HG02885 (cell line): ENCODE results near the gene TAF11L10.
"Not testable (repeated sequence)": the region's sequence is repeated elsewhere in the genome, so short reads cannot be mapped to it uniquely, and the experiment has no call there.

ENCODE experiments used
- ATAC-seq: cut with Tn5 transposase; IDR thresholded peaks from one replicate; pipeline ENCODE4 v1.9.1; 2021; ENCODE audit warnings: mild to moderate bottlenecking; ENCODE audit not compliant: unreplicated experiment, poor library complexity

TAF11L10 gene

DNA sequence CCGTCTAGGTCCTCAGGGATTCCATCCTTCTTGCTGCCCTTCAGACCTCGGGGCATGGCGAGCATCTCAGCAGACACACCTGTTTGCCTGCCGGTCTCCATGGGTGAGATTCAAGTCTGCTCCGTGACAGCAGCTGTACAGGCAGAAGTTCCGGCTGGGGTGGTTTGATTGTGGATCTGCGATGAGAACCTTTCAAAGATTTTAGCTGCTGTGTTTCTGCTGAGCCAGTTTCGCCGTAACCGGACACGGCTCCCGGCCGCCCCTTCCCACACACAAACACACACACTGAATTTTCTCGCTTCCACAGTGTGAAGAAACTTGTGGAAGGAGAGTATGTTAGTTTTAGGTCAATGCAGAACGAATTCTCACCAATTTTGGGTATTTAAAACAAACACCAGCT, at the start of gene TAF11L10:
Gene TAF11L10, minus strand, starts transcription at position 101 of the 400 bp plus-strand sequence.
- not testable (repeated sequence) for ATAC-seq

DNA sequence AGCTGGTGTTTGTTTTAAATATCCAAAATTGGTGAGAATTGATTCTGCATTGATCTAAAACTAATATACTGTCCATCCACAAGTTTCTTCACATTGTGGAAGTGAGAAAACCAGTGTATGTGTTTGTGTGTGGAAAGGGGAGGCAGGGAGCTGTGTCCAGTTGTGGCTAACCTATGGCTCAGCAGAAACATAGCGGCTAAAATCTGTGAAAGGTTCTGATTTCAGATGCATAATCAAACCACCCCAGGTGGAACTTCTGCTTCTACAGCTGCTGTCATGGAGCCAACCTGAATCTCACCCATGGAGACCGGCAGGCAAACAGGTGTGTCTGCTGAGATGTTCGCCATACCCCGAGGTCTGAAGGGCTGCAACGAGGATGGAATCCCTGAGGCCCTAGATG, 36.5 kb upstream of the TAF11L10 start, which contains the start of gene TAF11L14:
Gene TAF11L14, plus strand, starts transcription at position 301 of the 400 bp plus-strand sequence.
- ATAC-seq = no peak

DNA sequence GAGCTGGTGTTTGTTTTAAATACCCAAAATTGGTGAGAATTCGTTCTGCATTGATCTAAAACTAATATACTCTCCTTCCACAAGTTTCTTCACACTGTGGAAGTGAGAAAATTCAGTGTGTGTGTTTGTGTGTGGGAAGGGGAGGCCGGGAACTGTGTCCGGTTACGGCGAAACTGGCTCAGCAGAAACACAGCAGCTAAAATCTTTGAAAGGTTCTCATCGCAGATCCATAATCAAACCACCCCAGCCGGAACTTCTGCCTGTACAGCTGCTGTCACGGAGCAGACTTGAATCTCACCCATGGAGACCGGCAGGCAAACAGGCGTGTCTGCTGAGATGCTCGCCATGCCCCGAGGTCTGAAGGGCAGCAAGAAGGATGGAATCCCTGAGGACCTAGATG, 34.2 kb upstream of the TAF11L10 start, which contains the start of gene TAF11L13:
Gene TAF11L13, plus strand, starts transcription at position 301 of the 400 bp plus-strand sequence.
- not testable (repeated sequence) for ATAC-seq

DNA sequence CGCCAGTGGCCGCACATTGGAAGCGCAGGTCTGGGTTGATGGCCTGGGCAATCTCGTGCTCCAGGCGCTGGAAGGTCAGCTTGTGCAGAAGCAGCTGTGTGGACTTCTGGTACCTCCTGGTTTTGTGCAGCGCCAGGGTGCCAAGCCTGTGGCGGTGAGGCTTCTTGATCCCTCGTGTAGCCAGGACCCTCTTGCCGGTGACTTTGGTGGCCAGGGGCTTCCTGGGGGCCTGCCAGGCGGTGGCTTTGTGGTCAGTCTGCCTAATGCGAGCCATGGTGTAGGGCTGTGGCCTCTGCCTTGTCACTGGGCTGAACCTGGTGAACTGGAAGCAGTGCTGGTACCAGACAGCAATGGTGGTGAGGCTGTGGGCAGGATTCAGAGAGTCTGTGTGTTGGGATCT, 28.1 kb upstream of the TAF11L10 start:
- ATAC-seq = no peak

DNA sequence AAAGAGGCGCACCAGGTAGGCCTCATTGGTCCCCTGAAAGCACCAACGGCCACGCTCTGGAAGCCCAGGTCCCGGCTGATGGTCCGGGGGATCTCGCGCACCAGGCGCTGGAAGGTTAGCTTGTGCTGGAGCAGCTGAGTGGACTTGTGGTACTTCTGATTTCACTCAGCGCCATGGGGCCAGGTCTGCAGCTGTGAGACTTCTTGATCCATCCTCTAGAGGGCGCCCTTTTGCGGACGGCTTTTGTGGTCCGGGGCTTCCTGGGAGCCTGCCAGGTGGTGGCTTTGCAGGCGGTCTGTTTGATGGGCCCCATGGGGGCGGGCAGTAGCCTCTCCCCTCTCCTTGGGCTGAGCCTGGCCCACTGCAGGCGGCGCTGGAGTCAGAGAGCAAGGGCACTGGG, 23.0 kb upstream of the TAF11L10 start:
- ATAC-seq = no peak

DNA sequence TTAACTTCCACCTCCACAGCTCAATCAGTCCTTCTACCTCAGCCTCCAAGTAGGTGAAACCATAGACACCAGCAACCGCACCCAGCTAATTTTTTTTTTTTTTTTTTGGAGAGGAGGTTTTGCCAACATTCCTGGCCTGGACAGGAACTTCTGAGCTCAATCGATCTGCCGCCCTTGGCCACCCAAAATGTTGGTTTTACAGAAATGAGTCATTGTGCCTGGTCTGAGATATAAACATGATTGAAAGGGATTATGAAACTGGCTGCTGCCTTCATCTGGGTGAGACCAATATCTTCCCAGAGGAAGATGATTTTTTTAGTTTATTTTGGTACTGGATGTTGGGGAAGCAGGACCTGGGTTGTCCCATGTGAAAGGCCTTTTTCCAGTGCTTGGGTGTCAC, 21.7 kb upstream of the TAF11L10 start:
- no peak for ATAC-seq

DNA sequence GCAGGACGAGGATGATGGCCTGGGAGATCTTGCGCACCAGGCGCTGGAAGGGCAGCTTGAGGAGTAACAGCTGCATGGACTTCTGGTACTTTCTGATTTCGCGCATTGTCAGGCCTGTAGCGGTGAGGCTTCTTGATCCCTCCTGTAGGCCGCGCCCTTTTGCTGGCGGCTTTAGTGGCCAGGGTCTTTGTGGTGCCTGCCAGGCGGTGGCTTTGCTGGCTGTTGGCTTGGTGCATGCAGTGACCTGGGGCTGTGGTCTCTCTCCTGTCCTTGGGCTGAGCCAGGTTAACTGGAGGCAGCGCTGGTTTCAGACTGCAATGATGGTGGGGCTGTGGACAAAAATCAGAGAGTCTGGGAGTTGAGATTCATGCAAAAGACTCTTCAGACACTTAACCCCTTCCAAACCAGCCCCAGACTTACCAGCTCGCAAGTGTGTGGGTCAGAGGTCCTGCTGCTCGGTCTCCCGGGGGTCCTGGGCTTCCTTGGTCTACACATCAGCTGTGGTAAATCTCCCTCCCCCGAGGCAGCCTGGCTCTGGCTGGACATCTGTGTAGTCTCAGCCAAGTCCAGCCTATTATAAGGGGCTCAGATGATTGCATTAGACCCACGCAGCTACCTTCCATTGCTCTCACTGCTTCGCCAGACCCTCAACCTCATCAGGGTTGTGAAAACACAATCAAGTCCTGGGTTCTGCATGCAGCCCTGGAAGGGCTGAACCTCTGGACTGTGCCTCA, 17.4 kb upstream of the TAF11L10 start:
- ATAC-seq = no peak

DNA sequence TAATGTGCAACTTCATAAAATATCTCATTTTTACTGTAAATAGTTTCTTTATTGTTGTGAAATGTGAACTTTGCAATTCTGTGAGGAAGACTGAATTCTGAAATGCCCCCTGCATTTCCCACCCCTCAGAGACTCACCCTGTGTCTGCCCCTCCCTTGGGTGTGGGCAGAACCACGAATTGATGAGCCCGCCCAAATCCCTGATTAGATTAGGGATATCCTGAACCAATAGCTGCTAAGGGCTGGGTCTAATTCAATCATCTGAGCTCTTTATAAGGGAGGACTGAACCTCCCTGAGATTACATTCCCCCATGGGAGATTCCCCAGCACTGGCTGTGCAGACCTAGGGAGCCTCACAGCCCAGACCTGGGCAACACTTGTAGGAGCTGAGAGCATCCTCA, 12.5 kb upstream of the TAF11L10 start, which contains the start of gene TAF11L12:
Gene TAF11L12, plus strand, starts transcription at position 301 of the 400 bp plus-strand sequence.
- ATAC-seq = not testable (repeated sequence)

DNA sequence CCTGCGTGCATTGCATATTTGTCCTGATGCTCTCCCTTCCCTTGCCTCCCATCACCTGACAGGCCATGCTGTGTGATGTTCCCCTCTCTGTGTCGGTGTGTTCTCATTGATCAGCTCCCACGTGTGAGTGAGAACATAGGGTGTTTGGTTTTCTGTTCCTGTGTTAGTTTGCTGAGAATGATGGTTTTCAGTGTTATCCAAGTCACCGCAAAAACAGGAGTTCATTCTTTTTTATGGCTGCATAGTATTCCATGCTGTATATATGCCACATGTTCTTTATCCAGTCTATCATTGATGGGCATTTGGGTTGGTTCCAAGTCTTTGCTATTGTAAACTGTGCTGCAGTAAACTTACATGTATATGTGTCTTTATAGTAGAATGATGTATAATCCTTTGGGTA, 9.8 kb upstream of the TAF11L10 start:
- not testable (repeated sequence) for ATAC-seq

DNA sequence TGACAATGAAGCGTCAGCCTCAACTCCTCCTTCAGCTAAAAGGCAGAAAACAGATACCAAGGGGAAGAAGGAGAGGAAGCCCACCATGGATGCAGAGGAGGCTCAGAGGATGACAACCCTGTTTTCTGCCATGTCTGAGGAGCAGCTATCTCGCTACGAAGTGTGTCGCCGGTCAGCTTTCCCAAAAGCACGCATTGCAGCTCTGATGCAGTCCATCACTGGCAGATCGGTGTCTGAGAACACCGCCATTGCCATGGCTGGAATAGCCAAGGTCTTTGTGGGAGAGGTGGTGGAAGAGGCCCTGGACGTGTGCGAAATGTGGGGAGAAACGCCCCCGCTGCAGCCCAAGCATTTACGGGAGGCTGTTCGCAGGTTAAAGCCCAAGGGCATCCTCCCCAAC, 7.3 kb upstream of the TAF11L10 start:
- no peak for ATAC-seq

DNA sequence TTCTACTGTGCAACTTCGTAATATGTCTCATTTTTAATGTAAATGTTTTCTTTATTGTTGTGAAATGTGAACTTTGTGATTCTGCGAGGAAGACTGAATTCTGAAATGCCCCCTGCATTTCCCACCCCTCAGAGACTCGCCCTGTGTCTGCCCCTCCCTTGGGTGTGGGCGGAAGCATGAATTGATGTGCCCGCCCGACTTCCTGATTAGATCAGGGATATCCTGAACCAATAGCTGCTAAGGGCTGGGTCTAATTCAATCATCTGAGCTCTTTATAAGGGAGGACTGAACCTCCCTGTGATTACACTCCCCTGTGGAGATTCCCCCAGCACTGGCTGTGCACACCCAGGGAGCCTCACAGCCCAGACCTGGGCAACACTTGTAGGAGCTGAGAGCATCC, 6.3 kb upstream of the TAF11L10 start, which contains the start of gene TAF11L11:
Gene TAF11L11, plus strand, starts transcription at position 304 of the 400 bp plus-strand sequence.
- ATAC-seq = not testable (repeated sequence)

DNA sequence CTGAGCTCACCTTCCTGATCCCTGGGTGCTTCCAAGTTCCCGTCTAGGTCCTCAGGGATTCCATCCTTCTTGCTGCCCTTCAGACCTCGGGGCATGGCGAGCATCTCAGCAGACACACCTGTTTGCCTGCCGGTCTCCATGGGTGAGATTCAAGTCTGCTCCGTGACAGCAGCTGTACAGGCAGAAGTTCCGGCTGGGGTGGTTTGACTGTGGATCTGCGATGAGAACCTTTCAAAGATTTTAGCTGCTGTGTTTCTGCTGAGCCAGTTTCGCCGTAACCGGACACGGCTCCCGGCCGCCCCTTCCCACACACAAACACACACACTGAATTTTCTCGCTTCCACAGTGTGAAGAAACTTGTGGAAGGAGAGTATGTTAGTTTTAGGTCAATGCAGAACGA, 3.4 kb downstream of the TAF11L10 start, which contains the start of gene TAF11L9:
Gene TAF11L9, minus strand, starts transcription at position 140 of the 400 bp plus-strand sequence.
- ATAC-seq = not testable (repeated sequence)

DNA sequence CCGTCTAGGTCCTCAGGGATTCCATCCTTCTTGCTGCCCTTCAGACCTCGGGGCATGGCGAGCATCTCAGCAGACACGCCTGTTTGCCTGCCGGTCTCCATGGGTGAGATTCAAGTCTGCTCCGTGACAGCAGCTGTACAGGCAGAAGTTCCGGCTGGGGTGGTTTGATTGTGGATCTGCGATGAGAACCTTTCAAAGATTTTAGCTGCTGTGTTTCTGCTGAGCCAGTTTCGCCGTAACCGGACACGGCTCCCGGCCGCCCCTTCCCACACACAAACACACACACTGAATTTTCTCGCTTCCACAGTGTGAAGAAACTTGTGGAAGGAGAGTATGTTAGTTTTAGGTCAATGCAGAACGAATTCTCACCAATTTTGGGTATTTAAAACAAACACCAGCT, 6.8 kb downstream of the TAF11L10 start, which contains the start of gene TAF11L8:
Gene TAF11L8, minus strand, starts transcription at position 101 of the 400 bp plus-strand sequence.
- ATAC-seq = not testable (repeated sequence)

DNA sequence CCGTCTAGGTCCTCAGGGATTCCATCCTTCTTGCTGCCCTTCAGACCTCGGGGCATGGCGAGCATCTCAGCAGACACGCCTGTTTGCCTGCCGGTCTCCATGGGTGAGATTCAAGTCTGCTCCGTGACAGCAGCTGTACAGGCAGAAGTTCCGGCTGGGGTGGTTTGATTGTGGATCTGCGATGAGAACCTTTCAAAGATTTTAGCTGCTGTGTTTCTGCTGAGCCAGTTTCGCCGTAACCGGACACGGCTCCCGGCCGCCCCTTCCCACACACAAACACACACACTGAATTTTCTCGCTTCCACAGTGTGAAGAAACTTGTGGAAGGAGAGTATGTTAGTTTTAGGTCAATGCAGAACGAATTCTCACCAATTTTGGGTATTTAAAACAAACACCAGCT, 12.0 kb downstream of the TAF11L10 start, which contains the start of gene TAF11L7:
Gene TAF11L7, minus strand, starts transcription at position 101 of the 400 bp plus-strand sequence.
- ATAC-seq = not testable (repeated sequence)
